ENCODE results near the gene PASD1.
"Not testable (repeated sequence)": the region's sequence is repeated elsewhere in the genome, so short reads cannot be mapped to it uniquely, and the experiment has no call there.

The PASD1 gene, protein sequence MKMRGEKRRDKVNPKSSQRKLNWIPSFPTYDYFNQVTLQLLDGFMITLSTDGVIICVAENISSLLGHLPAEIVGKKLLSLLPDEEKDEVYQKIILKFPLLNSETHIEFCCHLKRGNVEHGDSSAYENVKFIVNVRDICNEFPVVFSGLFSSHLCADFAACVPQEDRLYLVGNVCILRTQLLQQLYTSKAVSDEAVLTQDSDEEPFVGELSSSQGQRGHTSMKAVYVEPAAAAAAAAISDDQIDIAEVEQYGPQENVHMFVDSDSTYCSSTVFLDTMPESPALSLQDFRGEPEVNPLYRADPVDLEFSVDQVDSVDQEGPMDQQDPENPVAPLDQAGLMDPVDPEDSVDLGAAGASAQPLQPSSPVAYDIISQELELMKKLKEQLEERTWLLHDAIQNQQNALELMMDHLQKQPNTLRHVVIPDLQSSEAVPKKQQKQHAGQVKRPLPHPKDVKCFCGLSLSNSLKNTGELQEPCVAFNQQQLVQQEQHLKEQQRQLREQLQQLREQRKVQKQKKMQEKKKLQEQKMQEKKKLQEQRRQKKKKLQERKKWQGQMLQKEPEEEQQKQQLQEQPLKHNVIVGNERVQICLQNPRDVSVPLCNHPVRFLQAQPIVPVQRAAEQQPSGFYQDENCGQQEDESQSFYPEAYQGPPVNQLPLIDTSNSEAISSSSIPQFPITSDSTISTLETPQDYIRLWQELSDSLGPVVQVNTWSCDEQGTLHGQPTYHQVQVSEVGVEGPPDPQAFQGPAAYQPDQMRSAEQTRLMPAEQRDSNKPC

DNA sequence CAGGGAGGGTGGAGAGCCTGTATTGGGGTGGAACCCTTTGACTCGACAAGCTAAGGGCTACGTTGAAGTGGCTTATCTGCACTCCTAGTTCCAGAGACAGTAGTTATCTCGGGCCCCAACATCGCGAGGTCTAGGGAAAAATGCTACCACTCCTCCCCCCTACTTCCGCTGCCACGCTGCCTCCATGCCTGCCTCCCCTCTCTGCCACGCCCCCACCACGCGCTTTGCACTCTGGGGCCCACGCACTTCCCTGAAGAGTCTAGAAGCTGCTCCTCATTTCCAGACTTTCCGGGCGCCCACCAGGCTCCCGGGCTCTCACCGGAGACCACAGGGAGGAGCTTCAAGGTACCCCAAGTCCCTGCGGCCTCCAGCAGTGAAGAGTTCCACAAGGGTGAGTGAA lies at the start of gene PASD1:
Gene PASD1 (plus strand): TSS at position 227 of the 400 bp plus-strand sequence. CDS start 37,879 bp downstream, outside the sequence.
- DNase-seq = no peak

DNA sequence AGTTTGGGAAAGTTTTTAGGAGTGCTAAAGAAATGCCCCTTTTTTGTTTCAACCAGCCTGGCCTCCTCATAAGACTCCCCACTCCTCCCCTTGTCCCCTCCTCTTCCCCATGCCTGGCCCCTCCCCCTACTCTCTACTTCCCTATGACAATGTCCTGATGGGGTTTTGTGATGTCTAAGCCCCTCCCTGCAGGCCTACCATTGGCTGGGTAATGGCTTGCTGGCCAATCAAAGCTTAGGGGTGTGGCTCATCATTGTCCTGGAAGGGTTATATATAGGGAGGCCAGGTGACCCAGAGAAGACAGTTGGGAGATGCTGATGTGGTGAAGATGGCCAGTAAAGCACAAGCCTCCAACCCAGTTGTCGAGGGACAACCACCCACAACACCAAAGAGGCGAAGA lies 48.2 kb upstream of the PASD1 start:
- no peak for DNase-seq

DNA sequence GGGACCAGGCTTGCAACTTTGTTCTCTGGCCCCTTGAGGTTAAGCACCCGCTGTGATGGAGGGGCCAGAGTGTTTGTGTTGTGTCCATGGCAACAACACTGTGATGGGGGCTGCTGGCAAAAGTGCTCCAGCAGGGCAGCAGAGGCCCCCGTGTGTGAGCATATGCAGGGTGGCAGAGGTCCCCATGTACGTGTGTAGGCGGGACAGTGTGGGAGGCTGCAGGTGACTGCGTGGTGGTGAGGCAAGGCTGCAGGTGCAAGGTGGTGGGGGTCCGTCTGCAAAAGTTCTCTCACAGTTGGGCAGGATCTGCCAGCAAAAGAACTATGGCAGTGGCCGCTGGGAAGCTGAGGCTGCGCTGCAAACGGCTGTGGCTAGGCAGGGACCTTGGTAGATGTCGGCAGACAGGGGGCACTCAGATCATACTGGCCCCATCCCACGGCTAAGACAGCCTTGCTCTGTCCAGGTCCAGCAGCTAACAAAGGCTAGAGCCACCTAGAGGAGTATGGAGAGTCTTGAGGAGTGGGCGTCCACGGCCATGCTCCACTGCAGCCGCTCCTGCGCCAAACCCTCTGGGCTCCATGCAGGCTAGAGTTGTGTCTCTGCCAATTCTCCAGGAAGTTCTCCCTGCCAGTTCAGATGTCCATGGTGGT lies 46.8 kb upstream of the PASD1 start:
- DNase-seq = no peak

DNA sequence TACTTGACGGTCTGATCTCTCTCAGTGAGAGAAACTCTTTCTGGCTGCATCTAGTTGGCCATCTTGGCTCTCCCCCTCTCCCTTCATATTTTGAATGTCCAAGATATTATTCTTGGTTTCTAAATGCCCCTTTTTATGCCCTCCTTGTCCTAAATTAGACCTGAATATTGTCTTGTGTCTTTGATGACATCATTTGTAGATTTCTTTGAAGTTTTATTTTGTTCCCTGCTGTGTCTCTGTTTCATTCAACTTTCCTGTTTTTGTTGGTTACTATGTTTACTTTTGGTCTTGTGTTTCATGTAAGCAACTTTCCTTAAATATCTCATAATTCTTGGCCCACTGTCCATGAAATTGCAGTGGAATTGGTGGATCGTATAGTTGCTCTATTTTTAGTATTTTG lies 46.1 kb upstream of the PASD1 start:
- DNase-seq = no peak

DNA sequence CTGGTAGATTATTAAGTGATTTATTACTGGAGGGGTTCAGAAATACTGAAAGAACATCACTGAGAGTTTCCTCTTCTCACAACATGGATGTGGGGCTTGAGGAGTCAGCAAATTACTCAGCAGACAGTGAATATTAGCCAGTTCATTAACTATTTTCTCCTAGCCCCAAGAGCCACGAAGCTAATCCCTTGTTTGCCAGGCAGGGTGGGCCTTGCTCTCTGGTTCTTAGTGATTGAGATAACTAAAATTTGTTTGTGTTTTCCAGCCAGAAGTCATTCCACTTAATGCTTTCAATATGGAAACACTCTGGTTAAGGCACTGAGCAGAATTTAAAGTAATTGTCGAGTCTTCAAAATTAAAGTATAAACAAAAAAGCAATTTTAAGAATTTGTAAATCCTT lies 40.1 kb upstream of the PASD1 start:
- no peak for DNase-seq

DNA sequence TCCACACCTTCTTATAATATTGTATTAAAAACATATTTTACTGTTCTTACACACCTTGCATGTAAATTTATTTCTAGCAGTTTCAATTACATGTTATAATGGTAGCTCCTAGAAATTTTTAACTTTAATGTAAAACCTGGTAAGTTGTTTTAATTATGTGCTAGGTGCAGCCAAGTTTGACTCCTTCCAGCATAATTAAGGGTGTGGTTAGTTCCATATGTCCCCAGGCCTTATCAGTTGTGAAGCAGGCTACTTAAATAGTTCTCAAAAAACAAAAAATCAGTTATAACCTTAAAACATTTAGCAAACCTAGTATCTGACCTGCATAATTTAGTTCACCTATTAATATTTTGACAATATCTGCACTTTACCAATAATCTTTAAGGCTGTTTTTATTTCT lies 26.9 kb upstream of the PASD1 start:
- no peak for DNase-seq

DNA sequence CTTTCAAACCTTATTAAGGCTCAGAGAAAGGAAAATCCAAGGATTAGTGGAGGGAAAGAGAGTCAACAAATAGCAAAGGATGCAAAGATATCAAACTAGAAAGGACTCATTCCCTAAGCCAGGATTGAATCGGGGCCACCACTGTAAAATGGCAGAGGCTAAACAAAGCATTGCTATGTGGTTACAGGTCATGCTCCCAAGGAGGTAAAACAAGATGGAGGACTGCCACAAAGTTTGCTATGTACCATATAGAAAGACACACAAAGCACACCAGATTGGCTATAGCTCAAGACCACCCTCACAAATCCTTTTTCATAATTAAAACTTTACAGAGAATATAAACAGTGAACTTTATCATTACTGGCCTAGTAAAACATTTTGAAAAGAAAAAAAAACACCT lies 25.9 kb upstream of the PASD1 start:
- no peak for DNase-seq

DNA sequence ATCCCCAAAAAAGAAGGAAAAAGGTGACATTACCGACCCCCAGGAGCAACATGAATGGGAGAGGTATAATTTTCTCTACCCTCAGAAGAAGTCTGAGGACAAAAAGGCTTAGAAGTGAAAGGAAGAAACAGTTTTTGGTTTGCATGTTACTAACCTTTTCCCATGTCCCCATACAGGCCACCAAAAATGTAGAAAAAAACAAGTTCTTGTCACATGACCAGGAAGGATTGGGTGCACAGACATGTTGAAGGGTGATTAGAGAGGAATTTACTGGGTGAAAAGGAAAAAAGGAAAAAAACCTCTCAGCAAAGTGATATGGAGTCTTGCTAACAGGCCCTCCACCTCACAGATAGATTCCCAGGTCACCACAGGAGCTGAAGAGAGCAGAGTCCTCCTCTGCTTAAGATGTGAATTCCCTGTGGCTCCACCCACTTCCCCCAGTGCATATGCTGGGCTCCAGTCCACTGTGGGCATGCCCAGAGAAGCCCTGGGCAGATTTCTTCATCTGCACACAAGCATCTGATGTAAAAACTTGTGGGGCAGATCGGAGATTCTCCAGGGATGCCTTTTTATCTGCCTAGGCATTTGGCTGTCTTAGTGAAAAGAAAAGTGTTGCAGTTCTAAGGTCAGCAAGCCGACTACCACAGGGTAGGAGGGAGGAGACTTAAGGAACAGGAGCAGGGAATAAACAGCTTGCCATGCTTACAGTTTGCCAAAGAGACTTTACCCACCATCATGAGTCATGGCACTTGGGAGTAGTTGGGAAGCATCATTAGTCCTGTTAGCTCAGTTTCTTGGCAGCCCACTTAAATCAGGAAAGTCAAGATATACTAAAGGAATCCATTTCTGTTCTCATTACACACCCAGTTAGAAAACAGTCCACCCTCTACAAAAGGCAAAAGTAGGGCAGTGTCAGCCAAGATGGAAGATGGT lies 25.0 kb upstream of the PASD1 start:
- DNase-seq = no peak

DNA sequence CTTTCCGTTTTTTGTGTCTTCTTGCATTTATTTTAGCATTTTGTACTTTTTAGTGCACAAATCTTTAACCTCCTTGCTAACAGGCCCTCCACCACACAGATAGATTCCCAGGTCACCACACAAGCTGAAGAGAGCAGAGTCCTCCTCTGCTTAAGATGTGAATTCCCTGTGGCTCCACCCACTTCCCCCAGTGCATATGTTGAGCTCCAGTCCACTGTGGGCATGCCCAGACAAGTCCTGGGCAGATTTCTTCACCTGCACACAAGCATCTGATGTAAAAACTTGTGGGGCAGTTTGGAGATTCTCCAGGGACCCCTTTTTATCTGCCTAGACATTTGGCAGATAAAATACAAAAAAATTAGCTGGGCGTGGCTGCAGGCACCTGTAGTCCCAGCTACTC lies 19.8 kb upstream of the PASD1 start:
- no peak for DNase-seq

DNA sequence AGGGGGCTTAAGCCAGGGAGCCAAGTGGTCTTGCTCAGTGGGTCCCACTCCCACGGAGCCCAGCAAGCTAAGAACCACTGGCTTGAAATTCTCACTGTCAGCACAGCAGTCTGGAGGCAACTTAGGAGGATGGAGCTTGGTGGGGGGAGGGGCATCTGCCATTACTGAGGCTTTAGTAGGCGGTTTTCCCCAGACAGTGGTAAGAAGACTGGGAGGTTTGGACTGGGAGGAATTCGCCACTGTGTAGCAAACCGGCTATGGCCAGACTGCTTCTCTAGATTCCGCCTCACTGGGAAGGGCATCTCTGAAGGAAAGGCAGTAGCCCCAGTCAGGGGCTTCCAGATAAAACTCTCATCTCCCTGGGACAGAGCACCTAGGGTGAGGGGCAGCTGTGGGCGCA lies 17.2 kb upstream of the PASD1 start:
- not testable (repeated sequence) for DNase-seq

DNA sequence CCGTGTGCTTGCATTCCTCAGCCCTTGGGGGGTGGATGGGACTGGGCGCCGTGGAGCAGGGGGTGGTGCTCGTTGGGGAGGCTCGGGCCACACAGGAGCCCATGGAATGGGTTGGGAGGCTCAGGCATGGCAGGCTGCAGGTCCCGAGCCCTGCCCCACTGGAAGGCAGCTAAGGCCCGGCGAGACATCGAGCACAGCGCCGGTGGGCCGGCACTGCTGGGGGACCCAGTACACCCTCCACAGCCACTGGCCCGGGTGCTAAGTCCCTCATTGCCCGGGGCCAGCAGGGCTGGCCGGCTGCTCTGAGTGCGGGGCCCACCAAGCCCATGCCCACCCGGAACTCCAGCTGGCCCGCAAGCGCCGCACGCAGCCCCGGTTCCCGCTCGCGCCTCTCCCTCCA lies 12.3 kb upstream of the PASD1 start:
- DNase-seq = not testable (repeated sequence)

DNA sequence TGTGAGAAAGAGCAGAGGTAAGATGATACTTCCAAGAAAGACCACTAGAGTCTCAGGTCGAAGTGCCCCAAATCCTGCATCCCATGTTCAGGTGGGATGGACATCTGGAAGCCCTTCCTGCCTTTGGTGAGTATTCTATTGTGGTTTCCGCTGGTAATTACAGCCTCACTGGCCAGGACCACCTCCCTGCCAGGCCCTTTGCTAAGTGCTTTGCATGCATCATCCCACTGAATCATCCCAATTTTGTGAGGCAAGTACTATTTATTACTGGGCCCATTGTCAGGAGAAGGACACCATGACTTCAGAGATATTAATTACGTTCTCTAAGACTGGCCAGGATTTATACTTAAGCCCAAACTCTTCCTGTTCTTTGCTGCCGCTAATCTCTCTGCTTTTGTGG lies 10.7 kb upstream of the PASD1 start:
- no peak for DNase-seq

DNA sequence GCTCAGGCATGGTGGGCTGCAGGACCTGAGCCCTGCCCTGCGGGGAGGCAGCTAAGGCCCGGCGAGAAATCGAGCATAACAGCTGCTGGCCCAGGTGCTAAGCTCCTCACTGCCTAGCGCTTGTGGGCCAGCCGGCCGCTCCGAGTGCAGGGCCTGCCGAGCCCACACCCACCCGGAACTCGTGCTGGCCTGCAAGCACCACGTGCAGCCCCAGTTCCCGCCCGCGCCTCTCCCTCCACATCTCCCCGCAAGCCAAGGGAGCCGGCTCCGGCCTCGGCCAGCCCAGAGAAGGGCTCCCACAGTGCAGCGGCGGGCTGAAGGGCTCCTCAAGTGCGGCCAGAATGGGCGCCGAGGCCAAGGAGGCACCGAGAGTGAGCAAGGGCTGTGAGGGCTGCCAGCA lies 8.2 kb upstream of the PASD1 start:
- DNase-seq = not testable (repeated sequence)

DNA sequence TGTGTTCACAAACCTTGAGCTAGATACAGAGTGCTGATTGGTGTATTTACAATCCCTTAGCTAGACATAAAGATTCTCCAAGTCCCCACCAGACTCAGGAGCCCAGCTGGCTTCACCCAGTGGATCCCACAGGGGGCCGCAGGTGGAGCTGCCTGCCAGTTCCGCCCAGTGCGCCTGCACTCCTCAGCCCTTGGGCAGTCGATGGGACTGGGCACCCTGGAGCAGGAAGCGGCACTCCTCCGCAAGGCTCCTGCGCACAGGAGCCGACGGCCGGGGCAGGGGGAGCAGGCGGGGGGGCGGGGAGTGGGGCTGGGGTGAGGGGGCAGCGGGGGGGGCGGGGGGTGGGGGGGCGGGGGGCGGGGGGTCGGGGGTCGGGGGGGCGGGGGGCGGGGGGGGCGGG lies 990 bp upstream of the PASD1 start:
- DNase-seq = not testable (repeated sequence)

DNA sequence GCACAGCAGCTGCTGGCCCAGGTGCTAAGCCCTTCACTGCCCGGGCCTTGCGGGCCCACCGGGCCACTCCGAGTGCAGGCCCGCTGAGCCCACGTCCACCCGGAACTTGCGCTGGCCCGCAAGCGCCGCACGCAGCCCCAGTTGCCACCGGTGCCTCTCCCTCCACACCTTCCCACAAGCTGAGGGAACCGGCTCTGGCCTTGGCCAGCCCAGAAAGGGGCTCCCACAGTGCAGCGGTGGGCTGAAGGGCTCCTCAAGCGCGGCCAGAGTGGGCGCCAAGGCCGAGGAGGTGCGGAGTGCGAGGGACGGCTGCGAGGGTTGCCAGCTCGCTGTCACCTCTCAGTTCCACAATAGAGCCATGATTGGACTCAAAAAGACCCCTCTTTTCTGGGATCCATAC lies 472 bp upstream of the PASD1 start:
- not testable (repeated sequence) for DNase-seq

DNA sequence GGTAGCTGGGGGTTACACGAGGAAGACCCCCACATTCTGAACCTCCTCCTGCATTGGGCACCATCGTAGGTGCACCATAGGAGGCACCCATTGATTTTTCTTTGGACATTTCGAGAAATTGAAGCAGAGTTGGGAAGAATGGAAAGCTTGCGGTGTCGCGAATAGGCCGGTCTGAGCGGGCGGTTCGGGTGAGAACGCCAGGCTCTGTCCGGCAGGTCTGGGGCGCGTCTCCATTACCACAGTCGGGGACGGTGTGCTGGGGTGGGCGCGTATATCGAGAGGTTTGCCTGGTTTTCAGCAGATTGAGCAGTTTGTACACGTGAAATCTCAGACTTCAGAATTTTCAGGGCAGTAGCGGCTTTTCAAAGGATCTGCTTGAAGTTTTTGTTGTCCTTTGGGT lies 560 bp downstream of the PASD1 start:
- no peak for DNase-seq

DNA sequence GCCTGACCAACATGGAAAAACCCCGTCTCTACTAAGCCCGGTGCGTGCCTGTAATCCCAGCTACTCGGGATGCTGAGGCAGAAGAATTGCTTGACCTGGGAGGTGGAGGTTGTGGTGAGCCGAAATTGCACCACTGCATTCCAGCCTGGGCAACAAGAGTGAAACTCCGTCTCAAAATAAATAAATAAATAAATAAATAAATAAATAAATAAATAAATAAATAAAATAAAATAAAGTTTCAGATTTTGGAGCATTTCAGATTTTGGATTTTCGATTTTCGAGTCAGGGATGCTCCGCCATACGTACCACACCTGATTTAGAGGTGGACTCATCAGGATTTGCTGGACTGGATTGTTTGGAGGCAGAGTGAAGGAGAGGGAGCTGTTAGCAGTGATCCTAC lies 3.4 kb downstream of the PASD1 start:
- DNase-seq = not testable (repeated sequence)

DNA sequence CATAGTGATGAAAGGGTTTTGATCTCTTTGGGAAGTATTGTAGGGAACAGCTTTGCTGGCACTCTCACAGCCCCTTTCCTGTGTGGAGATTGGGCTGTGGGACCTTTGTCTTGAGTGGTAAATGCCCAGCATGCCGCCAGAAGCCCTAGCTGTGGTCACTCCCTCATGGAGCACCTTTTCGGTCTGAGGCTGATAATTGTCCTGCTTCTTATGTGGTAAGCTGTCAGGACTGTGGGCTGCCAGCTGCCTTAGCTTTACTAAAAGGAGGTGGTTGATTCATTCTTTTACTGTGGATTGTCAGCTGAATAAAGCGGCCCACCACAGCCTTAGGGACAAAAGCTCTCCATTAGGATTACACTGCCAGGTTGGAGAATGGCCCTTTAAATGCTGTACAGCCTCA lies 7.1 kb downstream of the PASD1 start:
- no peak for DNase-seq

DNA sequence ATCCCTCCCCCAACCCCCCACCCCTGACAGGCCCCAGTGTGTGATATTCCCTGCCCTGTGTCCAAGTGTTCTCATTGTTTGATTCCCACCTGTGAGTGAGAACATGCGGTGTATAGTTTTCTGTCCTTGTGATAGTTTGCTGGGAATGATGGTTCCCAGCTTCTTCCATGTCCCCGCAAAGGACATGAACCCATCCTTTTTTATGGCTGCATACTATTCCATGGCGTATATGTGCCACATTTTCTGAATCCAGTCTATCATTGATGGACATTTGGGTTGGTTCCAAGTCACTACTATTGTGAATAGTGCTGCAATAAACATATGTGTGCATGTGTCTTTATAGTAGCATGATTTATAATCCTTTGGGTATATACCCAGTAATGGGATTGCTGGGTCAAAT lies 29.9 kb downstream of the PASD1 start:
- not testable (repeated sequence) for DNase-seq

DNA sequence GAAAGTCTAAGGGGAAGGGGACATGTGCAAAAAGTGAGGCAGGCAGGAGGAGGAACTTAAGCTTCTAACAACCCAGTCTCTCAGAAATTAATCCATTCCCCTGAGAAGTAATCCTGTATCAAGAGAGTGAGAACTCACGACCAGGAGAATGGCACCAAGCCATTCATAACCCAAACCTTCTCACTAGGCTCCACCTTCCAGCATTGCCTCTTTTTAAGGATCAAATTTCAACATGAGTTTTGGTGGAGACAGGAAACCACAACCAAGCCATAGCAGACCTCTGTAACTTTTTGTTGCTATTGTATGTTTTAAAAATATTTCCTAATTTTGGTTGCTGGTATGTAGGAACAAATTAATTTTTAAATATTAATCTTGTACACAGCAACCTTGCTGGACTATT lies 32.8 kb downstream of the PASD1 start:
- DNase-seq = no peak

DNA sequence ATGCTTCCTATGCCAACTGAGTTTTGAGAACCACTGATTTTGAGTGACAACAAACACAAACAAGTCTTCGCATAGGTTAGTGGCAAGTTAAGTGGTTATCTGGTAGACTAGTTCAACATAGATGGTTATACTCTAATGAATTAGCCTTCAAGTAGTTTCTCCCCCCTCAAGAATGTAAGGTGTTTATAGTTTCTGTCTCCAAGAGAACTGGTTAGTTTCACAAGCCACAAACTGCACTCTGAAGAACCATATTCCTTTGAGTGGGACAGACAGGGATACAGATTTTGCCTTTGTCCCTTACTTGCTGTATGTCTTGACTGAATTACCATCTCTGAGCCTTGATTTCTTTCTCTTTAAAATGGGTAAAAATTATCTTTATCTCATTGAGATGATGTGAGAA lies 41.5 kb downstream of the PASD1 start:
- DNase-seq = no peak
